OCI-LY3 (cell line): ENCODE results near the gene MYBPC1.

ENCODE experiments used
- H2AFZ ChIP-seq: fragments of 200-600, 300-600 bp; shearing (Covaris generic); 2 replicates; pipeline ENCODE4 v1.6.0; 2014; ENCODE audit warnings: antibody characterized with exemption, low read depth, low read length
- H3K27ac ChIP-seq: fragments of 200-600, 300-600 bp; sonication (generic); 2 replicates; pipeline ENCODE4 v1.5.1; 2014; ENCODE audit warnings: mild to moderate bottlenecking, low read length, moderate library complexity, mixed read lengths
- H3K27me3 ChIP-seq: fragments of 200-600, 300-600 bp; sonication (generic); 2 replicates; pipeline ENCODE4 v1.6.1; 2014; ENCODE audit warnings: low read depth, low read length, mixed read lengths
- H3K36me3 ChIP-seq: fragments of 200-600, 300-600 bp; sonication (generic); replicated peaks from 2 replicates; pipeline ENCODE3; 2014; ENCODE audit warnings: low read depth, low read length, mixed read lengths
- H3K4me1 ChIP-seq: fragments of 300-600, 200-600 bp; sonication (generic); 2 replicates; pipeline ENCODE4 v1.6.1; 2014; ENCODE audit warnings: low read length, mixed read lengths
- H3K4me2 ChIP-seq: fragments of 200-600, 300-600 bp; sonication (generic); 2 replicates; pipeline ENCODE4 v1.6.1; 2014; ENCODE audit warnings: low read length, mixed read lengths
- H3K4me3 ChIP-seq: fragments of 300-600, 200-600 bp; sonication (generic); 2 replicates; pipeline ENCODE4 v1.5.1; 2014; ENCODE audit warnings: antibody characterized with exemption, mild to moderate bottlenecking, low read length, moderate library complexity
- H3K79me2 ChIP-seq: fragments of 300-600, 200-600 bp; shearing (Covaris generic); 2 replicates; pipeline ENCODE4 v1.6.1; 2014; ENCODE audit warnings: mild to moderate bottlenecking, low read length, mixed read lengths
- H3K9ac ChIP-seq: fragments of 300-600, 200-600 bp; shearing (Covaris generic); 2 replicates; pipeline ENCODE4 v1.6.0; 2014; ENCODE audit warnings: mild to moderate bottlenecking, low read length, moderate library complexity
- H3K9me3 ChIP-seq: fragments of 200-600, 300-600 bp; shearing (Covaris generic); 2 replicates; pipeline ENCODE4 v1.6.1; 2014; ENCODE audit warnings: low read length, mixed read lengths; ENCODE audit not compliant: insufficient read depth
- H4K20me1 ChIP-seq: fragments of 200-600, 300-600 bp; sonication (generic); 2 replicates; pipeline ENCODE4 v1.6.1; 2016; ENCODE audit warnings: low read length, mixed read lengths; ENCODE audit not compliant: insufficient read depth
- EZH2phosphoT487 ChIP-seq: fragments of 200-600 bp; shearing (Covaris generic); IDR thresholded peaks from 2 replicates; pipeline ENCODE4 v1.6.1; 2018; ENCODE audit warnings: antibody characterized with exemption, mixed run types, low read depth
- TF ChIP-seq, protein P1 (sequence below): fragments of 200-600, 300-600 bp; sonication (generic); IDR thresholded peaks from 2 replicates; pipeline ENCODE4 v1.5.1; 2014; ENCODE audit warnings: antibody characterized with exemption, low read length, low read depth

MYBPC1 gene

DNA sequence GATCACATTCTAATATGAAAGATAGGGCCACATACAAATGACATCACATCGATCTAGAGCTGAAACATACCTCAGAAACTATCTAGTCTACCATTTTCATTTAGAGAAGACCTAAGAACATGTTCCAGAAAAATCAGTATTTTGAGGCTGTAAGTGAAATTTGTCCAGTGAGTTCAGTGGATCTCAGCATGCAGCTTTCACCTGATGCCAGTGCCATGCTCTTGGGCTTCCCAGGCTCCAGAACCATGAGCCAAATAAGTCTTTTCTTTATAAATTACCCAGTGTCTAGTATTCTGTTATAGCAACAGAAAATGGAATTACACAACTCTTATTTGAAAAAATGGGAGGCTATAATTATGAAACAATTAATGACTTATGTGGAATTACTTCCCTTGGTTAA lies 111.6 kb downstream of the MYBPC1 start:
- Histone ChIP-seq H3K36me3 (no peaks in the 10 kb centered on the region), H3K27ac (no peak overlapping the region), H3K4me3 (no peak overlapping the region), H4K20me1 (no peaks in the 10 kb centered on the region), H2AFZ (no peak overlapping the region), H3K4me2 (no peak overlapping the region), H3K4me1 (peaks cover 3% of the 10 kb centered on the region; the same call in 1 of the 2 replicates), H3K79me2 (peaks cover 3% of the 10 kb centered on the region; the same call in 1 of the 2 replicates), H3K9me3 (no peaks in the 10 kb centered on the region), H3K9ac (no peak overlapping the region), H3K27me3 (no peaks in the 10 kb centered on the region)
- TF ChIP-seq, protein P1, sequence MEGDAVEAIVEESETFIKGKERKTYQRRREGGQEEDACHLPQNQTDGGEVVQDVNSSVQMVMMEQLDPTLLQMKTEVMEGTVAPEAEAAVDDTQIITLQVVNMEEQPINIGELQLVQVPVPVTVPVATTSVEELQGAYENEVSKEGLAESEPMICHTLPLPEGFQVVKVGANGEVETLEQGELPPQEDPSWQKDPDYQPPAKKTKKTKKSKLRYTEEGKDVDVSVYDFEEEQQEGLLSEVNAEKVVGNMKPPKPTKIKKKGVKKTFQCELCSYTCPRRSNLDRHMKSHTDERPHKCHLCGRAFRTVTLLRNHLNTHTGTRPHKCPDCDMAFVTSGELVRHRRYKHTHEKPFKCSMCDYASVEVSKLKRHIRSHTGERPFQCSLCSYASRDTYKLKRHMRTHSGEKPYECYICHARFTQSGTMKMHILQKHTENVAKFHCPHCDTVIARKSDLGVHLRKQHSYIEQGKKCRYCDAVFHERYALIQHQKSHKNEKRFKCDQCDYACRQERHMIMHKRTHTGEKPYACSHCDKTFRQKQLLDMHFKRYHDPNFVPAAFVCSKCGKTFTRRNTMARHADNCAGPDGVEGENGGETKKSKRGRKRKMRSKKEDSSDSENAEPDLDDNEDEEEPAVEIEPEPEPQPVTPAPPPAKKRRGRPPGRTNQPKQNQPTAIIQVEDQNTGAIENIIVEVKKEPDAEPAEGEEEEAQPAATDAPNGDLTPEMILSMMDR: no peak
- no peak for TF ChIP-seq EZH2phosphoT487

- no peaks in the 10 kb centered on the region for H3K9me3 ChIP-seq
- H3K4me3 ChIP-seq: no peak overlapping the region
- no peak overlapping the region for H3K27ac ChIP-seq
- H3K4me2 ChIP-seq: no peak overlapping the region
- H3K9ac ChIP-seq: no peak overlapping the region
- no peaks in the 10 kb centered on the region for H3K27me3 ChIP-seq
- H4K20me1 ChIP-seq: no peaks in the 10 kb centered on the region
- H3K79me2 ChIP-seq: peaks cover 3% of the 10 kb centered on the region; the same call in 1 of the 2 replicates
- H3K36me3 ChIP-seq: no peaks in the 10 kb centered on the region
- TF ChIP-seq EZH2phosphoT487: no peak
- TF ChIP-seq, protein P1: no peak
- peaks cover 3% of the 10 kb centered on the region; the same call in 1 of the 2 replicates for H3K4me1 ChIP-seq
- H2AFZ ChIP-seq: no peak overlapping the region
These were observed 112.5 kb downstream of the MYBPC1 start for GRCh38 chr12:101707131-101707782.

DNA sequence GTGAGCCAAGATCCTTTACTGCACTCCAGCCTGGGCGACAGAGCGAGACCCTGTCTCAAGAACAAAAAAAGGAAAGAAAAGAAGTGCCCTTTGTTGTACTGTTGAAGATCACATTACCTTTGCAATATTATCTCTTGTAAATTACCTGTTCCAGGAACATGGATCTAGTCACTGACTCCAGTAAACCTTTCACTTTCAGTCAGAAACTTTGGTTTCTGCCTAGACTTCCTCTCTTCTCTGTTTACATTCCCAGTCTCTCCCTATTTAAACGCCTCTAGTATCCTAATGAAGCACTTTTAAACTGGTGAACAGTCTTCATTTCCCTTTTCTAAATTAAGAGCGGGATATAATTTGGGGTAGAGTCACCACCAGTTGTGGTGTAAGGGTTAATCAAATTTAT lies 115.5 kb downstream of the MYBPC1 start:
- Histone ChIP-seq H3K27me3 (no peaks in the 10 kb centered on the region), H3K9ac (no peak overlapping the region), H3K4me1 (peaks cover 3% of the 10 kb centered on the region; the same call in 1 of the 2 replicates), H3K4me3 (no peak overlapping the region), H3K27ac (no peak overlapping the region), H2AFZ (no peak overlapping the region), H4K20me1 (0 out of 2 replicates have a peak, but pooled peaks cover 4% of the 10 kb centered on the region), H3K36me3 (no peaks in the 10 kb centered on the region), H3K4me2 (no peak overlapping the region), H3K9me3 (no peaks in the 10 kb centered on the region), H3K79me2 (peaks cover 3% of the 10 kb centered on the region; the same call in 1 of the 2 replicates)
- TF ChIP-seq, protein P1: no peak
- no peak for TF ChIP-seq EZH2phosphoT487

DNA sequence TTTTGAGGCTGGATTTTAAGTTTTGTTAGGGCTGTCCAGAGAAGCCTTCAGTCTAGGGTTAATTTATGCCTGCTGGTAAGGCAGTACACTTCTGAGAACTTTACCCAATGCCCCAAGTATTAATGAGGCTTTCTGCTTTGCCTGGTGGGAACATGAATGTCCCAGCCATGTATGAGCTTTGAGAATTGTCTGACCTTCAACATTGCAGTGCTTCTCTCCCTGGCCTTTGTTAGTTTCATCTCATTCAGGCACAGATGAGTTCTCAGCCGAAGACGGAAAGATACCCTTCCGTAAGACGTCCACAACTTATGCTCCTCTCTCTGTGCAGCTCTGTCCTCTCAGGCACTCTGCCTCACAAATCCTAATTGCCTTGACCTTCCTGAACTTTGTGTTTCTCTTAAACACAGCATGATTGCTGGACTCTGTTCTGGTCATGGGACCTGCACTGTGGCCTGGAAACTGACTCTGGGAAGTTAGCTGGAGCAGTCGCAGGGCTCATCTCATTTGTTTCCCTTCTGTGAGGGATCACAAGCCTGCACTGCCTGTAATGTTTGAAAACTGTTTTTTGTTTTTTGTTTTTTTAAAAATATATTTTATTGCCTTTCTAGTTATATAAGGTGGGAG lies 118.4 kb downstream of the MYBPC1 start:
- Histone ChIP-seq H3K9ac (no peak overlapping the region), H4K20me1 (0 out of 2 replicates have a peak, but pooled peaks cover 4% of the 10 kb centered on the region), H3K36me3 (no peaks in the 10 kb centered on the region), H3K27ac (no peak overlapping the region), H3K79me2 (peaks cover 3% of the 10 kb centered on the region; the same call in 1 of the 2 replicates), H3K4me2 (no peak overlapping the region), H3K4me1 (peaks cover 3% of the 10 kb centered on the region; the same call in 1 of the 2 replicates), H3K4me3 (no peak overlapping the region), H2AFZ (no peak overlapping the region), H3K9me3 (no peaks in the 10 kb centered on the region), H3K27me3 (no peaks in the 10 kb centered on the region)
- TF ChIP-seq, protein P1: no peak
- TF ChIP-seq EZH2phosphoT487: no peak
